H1 (cell line): ENCODE results near the gene F10. TPM values are rescaled to one million over a fixed set of nuclear protein-coding genes. Genes with fewer than 3 reads are reported as not detected.

Experiments used
- CBX8 ChIP-seq: fragments of 300-800, 300-1000 bp; sonication (generic); IDR thresholded peaks from 2 replicates; pipeline ENCODE4 v1.7.1; 2016; ENCODE audit warnings: low read depth, low read length, borderline replicate concordance
- CHD2 ChIP-seq: IDR thresholded peaks from 2 replicates; pipeline ENCODE4 v1.6.1; 2012; ENCODE audit warnings: low read length, improper control_type of control experiment
- NANOG ChIP-seq: IDR thresholded peaks from 2 replicates; pipeline ENCODE4 v1.6.1; 2011; ENCODE audit warnings: low read length, low read depth, mild to moderate bottlenecking, inconsistent platforms; ENCODE audit not compliant: insufficient read depth, poor library complexity, severe bottlenecking
- NRF1 ChIP-seq: IDR thresholded peaks from 2 replicates; pipeline ENCODE4 v1.6.1; 2011; ENCODE audit warnings: mild to moderate bottlenecking, low read depth, low read length, improper control_type of control experiment
- SRF ChIP-seq: IDR thresholded peaks from 2 replicates; pipeline ENCODE4 v1.6.1; 2011; ENCODE audit warnings: mild to moderate bottlenecking, low read depth, low read length, moderate library complexity
- TCF12 ChIP-seq: IDR thresholded peaks from 2 replicates; pipeline ENCODE4 v1.6.1; 2011; ENCODE audit warnings: low read depth, mild to moderate bottlenecking, low read length
- polyA plus RNA-seq, 7 experiments: library from polyadenylated mRNA; depleted of rRNA in 3 of 7; stranded (reverse) in 5 of 7; unstranded in 2 of 7; fragments of >200 nt in 5 of 7; fragments of 200-250 nt in 2 of 7; gene quantifications; 1 replicate in 5 of 7; 2 replicates in 1 of 7; 4 replicates in 1 of 7; pipeline versions ENCODE4 v1.2.1 to v1.2.3, GENCODE V29; 2011 to 2013; ENCODE audit warnings: missing spikeins in 2 of 7, mixed read lengths in 2 of 7
- total RNA-seq: library from RNA; stranded (reverse); fragmentation: NEBNext Ultra II Directional; extraction: Animal tissue kit (Norgen Biotek cat#: 25700); gene quantifications from 2 replicates; pipeline ENCODE4 v1.2.1, GENCODE V29; 2021

Gene F10
- total and polyA plus RNA-seq, 2 of the 8 experiments (the other 6 are each of a cell fraction or from before 2014, with no cell fraction given), result 2.0 to 4.2 TPM

- no peak for TF ChIP-seq NRF1
- no peak for TF ChIP-seq TCF12
- no peak for TF ChIP-seq NANOG
- no peak for TF ChIP-seq CBX8
- no peak for TF ChIP-seq SRF
- no peak for TF ChIP-seq CHD2
Observed at GRCh38 chr13:113118261-113119021, 4.2 kb upstream of the F10 start (continued).
